T-helper 22 cell (primary cell): ENCODE data around the gene DAB2.

Experiments used
- DNase-seq: peaks from one replicate; pipeline ENCODE4 v3.0.0-alpha.2; 2020; ENCODE audit warnings: low read depth

DAB2 gene

DNA sequence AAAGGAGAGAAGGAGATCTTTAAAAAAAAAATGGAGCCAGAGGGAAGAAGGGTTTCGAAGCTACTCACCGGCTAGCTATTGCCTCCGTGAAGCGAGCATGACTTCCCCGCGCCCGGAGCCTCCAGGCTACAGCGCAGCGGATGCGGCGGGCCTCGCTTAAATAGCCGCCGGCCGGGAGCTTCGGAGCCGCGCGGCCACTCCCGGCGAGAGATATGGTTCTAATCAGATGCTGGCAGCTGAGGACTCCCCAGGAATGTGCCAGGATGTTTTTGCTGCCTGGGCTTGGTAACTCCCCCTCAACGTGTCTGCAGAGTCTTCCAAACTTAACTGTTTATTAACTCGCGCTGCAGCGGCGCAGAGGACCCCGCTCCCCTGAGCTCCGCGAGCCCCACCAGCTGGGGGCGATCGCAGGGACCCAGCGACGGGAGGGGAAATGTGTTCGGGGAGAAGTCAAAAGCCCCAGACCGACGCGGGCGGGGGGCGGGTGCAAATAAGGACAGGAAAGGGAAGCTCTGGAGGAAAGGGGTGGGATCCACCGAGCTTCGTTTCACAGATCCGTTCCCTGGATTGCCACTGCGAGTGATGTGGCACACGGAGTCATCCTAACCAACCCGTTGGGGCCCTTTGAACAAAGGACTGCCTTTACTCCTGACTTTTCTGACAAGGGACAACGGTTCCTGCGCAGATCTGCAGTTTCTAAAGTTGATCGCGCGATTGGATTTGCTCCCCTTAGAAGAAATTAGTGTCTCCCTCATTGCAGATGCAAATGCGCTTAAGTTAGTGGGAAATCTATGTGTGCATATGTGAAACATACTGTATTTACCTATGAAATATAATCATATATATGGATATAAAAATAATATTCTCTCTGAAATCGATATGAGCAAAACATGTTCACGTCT lies at the start of gene DAB2:
TSS of gene DAB2 (minus strand) at position 245 of the 902 bp plus-strand sequence. CDS start 30,660 bp downstream, outside the sequence.
- no peak for DNase-seq

DNA sequence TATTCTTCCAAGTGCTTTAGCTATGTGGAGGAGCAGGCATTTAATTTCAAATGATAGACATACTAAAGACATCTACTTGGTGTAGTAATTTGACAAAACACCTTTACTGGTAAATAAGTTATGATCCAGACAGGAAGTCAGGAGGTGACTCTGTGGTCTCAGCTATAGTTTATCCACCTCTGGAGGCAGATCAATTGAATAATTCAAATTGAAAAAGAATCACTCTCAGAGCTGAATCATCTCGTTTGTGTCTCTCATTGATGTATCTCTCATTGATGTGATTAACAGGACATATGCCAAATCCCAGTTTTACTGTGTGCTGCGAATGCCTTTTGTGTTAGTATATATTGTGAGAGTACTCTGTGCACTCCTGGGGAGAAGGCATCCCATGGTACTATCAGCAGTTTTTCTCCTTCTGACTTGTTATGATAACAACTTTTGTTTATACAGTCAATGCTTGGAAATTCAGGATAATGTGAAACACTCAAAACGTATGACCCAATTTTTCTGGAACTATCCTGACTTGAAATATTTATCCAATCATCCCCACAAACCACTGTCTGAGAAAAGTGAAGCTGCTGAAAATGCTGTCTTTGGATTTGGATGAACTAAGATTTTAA lies 48.5 kb upstream of the DAB2 start:
- no peak for DNase-seq

DNA sequence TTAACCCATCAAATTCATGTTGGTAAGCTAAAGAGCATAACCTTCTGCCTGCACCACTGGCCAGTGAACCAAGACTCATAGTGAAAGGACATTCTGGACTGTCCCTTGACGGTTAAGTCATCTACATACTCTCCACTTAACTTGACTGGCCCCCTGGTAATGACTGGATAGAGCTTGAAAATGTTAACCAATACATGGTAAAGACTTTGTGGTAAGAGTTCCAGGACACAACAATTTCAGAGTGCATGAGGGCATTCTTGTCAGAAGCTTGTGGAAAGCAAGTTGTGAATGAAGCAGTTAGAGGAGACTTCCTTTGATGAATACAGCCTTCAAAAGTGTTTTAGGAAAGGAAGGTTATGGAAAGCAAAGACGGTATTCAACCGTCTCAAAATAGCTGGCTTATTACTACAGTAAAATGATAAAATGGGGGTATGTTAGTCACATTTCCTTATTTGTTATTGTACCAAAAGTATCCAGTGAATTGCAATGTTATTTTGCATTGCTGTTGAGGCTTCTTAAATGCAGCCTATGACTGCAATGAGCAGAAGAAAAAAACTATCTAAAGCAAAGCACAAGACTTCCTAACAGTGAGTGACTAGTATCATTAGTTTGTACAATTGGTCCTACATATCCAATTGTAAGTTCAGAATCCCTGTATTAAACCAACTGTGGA lies 47.2 kb upstream of the DAB2 start:
- no peak for DNase-seq

DNA sequence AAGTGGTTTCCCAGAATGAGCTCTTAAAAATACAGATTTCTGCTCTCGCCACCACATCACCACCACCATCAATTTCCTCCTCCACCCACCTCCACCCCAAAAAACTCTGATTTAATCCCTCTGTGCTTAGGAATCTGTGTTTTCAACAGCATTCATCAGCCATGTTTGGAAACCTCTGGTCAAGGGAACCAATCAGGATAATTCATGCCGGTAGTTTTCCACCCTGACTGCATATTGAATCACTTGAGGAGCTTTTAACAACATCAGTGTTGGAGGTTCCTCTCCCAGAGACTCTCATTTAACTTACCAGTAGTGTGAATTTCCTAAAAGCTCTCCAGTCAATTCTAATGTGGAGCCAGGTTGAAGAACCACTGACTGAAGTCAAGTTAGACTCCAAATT lies 46.0 kb upstream of the DAB2 start:
- no peak for DNase-seq

DNA sequence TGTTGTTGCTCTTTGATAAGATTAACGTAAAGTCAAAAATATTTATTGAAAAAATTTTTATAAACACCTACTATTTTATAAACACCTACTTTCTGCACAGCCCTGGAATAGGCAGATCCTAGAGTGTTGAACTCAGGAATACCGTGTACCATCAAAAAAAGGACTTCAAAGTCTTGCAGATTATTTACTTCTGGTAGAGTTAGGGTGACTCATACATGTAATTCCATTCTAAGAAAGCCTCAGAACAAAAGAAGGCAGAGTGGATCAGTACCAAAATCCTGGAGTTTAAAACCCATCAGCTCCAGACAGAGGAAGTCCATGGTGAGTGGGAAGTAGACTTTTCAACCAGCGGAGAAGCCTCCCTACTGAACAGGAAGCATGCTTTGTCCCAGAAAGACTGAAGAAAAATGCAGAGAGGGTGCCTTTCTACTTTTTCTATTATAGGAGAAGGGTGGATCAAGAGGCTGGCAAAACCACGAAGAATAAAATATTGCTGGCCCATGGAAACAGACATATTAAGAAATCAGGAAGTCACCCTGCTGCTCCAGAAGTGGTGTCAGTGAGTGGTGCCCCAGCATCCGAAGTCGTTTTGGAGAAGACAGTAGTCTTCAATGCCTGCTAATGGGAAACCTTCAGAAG lies 45.1 kb upstream of the DAB2 start:
- DNase-seq = no peak

DNA sequence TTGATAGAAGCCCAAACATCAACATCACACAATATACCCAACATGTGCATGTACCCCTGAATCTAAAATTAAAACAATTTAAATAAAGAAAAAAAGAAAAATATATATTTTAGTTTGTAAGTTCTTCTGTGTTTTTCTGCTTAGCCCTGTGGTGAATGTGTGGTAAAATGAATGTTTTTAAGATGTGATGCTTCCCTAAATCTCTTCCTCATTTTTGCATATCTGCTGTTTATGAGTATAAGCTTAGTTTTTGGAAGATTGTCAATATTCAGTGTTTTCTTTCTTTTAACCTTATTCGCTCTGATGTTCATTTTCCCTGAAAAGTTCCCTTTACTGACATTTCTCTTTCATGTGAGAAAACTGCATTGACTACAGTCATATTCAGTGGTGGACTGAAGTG lies 44.4 kb upstream of the DAB2 start:
- no peak for DNase-seq

DNA sequence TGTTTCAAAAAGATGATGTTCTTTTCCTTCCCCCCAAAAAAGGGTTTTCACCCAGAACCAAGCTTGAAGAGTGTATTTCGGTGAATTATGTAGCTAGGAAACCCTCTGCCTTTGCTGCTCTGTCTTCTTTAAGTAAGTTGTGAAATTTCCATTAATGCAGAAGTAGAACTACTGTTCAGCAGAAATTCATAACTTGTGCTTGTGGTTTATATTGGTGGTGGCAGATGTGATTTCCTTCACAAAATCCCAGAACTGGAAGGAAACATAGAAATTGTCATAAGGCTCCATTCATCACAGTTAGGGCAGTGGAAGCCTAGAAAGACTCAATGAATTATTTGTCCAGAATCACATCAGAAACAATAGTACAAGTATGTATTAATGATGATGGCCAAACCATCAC lies 42.1 kb upstream of the DAB2 start:
- DNase-seq = no peak

DNA sequence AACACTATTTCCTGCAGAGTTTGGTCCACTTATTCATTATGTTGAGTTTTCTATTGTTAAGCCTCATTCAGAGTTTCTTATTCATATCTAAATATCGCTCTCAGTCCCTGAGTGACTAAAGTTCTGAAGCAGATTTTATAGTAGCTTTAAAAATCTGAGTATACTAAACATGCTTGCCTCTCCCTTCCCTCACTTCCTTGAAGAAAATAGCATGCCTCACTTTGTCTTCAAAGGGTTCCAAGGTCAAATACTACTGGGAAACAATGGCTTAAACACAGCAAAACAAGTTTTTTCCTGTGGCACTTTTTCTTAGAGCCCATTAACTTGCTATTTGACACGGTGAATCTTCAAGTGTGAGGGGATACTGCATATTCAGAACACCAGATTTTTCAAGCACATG lies 41.1 kb upstream of the DAB2 start:
- no peak for DNase-seq

DNA sequence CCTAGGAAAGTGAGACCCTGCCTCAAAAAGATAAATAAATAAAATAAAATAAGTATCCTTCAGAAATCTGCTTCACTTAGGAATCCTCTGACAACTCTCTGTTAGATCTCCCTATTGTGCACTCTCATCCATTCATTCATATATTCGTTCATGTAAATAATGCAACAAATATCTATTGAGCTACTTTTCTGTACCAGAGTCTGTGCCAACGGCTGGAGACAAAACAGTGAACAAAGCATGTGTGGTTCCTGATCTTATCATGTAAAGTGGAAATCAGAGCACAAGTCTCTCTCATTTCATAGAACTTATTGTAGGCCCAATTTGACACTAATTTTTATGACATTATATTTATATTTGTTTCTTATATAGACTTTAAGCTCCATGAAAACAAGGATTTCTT lies 40.3 kb upstream of the DAB2 start:
- DNase-seq = no peak

DNA sequence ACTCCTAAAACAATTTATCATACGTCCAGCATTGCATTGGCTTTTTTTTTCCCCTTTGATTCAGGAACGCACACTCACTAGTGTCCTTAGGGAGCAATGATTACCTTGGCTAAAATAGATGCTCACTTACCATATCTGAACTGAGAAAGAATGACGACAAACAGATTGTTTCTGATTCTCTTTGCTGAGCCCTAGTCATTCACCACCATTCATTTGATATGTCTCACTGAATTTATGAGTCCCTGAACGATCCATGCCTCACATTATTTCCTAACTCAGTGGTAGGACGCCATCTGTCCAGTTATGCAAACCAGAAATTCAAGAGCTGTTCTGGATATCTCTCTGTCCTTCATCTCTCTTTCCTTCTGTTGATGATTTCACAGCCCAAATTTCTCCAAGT lies 39.3 kb upstream of the DAB2 start:
- DNase-seq = no peak

DNA sequence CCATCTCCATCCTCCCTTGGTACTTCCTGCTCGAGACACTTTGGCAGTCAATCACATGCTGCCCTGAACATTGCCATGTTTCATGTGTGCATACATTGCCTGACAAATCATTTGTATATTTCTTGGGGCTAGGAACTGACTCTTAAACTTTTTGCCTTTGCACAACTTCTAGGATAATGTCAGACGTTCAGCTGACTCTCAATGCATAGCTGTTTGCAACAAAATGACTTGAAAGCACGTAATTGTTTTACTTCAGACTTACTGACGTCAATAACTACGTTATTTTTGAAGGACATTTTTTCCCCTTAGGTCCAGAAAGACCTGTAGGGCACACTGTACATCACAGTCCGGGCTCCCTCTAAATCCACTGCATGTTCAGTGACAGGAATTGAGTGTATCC lies 37.4 kb upstream of the DAB2 start:
- no peak for DNase-seq

DNA sequence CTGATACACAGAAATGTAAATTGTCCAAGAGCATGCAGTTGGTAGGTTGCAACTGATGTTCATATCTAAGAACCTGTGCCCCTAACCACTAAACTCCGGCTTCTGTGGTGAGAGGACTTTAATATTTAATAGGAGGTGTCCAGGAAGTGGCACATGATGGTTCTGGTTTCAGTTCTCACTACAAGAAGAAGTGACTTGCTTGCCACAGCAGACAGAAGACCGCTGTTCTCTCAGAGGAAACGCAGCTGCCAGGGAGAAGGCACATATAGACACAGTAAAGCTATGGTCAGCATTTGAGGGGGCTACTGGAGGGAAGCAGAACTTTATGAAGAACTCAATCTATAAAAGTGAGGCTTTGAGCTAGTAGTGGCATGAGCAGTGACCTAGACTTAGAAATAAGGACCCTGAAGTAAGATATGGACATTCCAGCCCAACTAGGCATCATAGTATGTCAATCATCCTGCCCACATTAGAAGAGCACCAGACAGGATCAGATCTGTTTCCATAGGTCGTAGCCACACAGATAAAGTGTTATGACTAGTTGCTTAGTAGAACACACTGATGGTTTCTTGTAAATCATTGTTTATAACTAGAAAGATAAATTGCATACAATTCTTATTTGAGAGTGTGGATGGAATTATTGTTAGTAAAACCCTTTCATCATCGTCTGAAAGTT lies 36.4 kb upstream of the DAB2 start:
- DNase-seq = no peak

DNA sequence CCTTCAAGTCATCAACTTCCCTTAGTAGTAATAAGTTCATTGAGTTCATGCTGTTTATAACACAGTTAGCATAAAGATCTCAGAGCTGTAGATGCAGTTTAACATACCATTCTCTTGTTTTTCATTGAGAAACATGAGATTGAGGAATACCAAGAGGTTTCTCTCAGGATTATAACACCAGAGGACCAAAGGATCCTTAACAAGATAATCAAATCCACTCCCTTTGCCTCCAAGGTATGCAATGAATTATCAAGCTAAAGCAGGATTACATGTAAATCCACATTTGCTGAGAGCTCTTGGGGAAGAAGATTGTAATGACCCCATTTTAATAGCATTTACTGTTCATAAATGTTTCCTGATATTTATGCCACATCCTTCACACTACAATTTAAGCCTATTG lies 35.1 kb upstream of the DAB2 start:
- no peak for DNase-seq

DNA sequence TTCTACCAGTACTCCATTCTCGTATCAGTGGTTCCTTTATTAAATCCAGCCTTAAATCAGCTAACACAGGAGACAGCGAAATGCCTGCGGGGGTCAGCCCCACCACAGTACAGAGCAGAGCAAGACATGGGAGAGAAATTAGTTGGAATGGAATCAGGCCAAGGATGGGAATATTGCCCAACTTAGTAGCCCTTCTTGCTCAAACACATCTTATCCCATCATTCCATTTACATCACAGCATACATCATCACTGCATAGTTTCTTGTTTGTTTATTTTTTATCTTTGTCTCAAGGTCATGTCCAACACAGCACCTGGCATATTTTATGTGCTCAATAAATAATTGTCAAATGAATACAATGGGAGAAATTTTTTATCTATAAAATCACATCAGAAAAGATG lies 34.3 kb upstream of the DAB2 start:
- DNase-seq = no peak

DNA sequence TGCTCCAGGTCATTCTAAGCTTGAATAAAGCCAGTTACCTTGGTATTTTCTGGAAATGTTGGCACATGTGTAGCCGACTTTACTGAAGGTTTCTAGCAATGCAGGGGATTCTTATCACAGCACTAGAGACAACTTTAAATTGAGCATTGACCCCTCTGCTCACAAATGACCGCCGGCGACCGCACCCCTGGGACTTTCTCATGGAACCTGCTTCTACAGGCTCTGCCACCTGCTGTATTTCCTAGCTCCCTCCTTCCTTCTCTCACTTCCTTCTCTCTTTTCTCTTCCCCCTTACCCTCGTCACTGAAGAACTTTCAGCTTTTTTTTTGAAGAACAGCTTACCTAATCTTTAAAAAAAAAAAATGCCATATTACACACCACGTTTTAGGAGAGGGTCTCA lies 30.9 kb upstream of the DAB2 start:
- DNase-seq = no peak

DNA sequence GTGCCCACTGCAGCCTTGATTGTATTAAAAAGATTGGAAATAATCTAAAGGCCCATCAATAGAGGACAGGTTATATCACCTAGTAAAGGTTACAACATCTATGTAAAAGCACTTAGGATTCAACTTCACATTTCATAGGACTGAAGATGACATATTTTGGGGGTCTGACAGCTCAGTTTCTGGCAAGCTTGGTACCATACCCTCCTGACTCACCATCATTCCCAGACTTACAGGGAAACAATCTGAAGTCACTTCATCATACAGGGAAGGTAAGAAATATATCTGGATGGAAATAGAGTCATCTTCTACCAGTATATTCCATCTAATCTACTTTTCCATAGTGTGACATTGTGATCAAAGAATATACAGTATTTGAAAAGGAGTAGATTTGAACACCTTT lies 28.8 kb upstream of the DAB2 start:
- no peak for DNase-seq

DNA sequence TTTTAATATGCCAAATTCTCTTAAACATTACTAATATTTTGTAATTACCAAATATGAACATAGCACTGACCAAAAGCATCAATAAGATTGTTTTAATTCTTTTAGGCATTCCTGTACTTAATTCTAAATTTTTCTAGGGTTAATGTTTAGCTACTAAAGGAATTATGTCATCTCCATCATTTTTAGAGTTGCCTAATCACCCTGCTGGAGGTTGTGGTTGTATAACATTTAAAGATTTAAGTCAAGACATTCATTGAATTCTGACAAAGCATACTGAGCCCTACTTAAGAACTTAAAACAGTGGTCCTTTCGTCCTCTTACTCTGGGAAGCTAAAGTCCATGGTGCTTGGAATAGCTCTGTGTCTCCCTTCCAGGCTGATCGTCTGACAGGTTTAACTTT lies 28.1 kb upstream of the DAB2 start:
- no peak for DNase-seq

DNA sequence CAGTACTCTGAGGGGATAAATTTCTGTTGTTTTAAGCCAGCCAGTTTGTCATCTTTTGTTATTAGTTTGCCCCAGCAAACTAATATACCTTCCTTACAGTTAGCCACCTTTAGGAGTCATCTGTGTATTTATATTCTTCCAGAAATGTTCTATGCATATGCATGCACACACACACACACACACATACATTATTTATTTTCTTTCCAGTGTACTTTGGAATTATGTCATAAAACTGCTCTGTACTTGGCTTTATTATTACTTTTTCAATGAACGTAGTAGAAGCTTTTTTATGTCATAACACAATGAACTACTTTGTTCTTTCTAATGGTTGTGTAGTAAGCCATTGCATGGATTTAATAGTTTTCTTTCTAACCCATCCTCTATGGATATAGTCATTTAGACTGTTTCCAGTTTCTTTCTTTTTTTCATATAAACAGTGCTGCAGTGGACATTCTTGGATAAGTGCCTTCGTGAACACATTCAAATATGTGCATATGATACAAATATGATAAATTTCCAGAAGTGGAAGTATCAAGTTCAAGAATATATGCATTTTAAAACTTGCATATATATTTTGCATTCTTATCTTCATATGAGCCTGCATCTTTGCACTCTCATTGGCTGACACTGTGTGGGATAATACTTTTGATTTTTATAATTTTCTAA lies 26.6 kb upstream of the DAB2 start:
- DNase-seq = no peak

DNA sequence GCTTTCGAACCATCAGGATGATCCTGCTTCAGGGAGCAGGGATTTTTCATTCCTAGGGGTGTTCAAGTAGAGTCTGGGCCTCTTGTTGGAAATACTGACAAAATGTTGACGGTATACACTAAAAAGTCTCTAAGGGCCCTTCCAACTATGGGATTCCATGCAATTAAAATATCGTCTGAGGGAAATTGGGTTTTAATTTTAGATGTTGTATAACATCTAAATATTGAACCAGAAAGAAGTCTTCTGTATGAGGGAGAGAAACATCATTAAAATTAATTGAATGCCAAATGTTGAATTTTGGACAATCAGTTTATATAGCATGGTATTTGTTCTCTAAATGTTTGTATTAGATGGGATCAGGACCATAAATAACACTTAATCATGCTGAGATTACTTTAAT lies 25.7 kb upstream of the DAB2 start:
- DNase-seq = no peak

DNA sequence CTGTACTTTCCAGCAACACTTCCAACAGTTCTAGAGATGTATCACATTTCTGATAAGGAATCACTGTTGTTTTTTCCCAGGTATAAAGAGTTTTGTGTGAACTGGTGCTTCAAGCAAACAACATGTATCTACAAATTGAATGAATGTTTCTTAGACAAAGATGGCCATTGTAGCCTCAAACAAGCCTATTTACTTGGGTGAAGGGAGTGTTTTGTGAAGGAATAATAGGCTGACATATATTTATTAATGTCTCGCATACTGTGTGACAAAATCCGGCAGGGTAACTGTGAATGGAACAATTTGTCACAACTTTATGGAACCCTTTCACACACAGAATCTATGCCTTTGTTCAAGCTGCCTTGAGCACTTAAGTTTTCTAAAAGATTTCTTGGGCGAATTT lies 24.8 kb upstream of the DAB2 start:
- DNase-seq = no peak

DNA sequence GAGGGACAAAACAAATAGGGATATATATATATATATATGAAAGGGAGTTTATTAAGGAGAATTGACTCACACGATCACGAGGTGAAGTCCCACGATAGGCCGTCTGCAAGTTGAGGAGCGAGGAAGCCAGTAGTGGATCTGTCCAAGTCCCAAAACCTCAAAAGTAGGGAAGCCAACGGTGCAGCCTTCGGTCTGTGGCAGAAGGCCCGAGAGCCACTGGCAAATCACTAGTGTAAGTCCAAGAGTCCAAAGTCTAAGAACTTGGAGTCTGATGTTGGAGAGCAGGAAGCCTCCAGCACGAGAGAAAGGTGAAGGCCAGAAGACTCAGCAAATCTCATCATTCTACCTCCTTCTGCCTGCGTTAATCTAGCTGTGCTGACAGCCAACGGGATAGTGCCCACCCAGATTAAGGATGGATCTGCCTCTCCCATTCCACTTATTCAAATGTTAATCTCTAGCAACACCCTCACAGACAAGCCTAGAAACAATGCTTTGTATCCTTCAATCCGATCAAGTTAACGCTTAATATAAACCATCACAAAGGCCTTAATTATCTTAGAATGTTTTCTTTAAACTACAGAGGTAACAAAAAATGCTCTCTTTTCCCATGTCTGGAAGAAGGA lies 23.8 kb upstream of the DAB2 start:
- DNase-seq = no peak
